ENCODE measurements around the gene RAB33B. TPM values are rescaled to one million over a fixed set of nuclear protein-coding genes. Genes with fewer than 3 reads are reported as not detected.

The RAB33B gene
- total RNA-seq, 1 donor from 2014 or later: 9.8 TPM

DNA sequence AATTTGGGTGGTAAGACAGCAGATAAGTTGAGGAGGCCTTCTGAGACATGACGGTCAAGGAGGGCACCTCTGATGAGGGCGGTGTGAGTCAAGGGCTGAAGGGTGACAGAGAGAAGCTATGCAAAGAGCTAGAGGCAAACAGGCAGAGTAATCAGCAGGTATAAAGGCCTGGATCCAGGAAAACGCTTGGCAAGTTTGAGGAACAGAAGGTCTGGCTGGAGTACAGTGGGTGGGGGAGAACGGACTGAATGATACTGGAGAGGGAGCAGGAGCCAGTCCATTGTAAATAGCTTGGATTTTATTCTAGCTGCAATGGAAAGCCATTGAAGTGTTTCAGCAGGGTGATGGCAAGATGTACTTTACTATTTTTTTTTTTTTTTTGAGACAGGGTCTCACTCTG, 39.3 kb downstream of the RAB33B start:
- no peak for DNase-seq
- no peaks in the 10 kb centered on the region for H3K27me3 ChIP-seq
- TF ChIP-seq CTCF (IDR thresholded peaks at IDR 0.05): no peak
- no peak overlapping the region for H3K4me3 ChIP-seq
- no peaks in the 10 kb centered on the region for H3K36me3 ChIP-seq
- ATAC-seq: no peak
- intact Hi-C loops (cut with DNase I): no loop called here
- no peaks in the 10 kb centered on the region for H3K4me1 ChIP-seq
- no peaks in the 10 kb centered on the region for H3K9me3 ChIP-seq
- H3K27ac ChIP-seq: no peak overlapping the region

DNA sequence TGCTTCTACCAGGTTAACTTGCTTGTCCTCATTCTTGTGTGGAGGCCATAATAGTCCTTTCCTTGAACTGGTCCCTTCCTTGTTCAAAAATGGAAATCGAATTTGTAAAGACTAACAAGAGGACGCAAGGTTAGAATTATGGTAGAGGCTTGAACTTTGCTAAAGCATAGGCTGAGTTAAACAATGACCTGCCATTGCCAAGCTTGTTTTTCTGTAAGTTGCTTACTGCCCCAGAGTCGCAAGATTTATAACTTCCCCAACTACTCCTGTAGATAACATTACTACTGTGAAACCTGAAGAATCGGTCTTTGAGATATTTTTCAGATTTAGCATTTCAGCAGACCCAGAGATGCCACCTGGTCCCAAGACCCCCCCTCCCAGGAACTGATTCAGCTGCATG, 45.3 kb downstream of the RAB33B start:
- Histone ChIP-seq H3K27me3 (no peaks in the 10 kb centered on the region), H3K4me1 (no peaks in the 10 kb centered on the region), H3K4me3 (no peak overlapping the region), H3K27ac (no peak overlapping the region), H3K36me3 (no peaks in the 10 kb centered on the region), H3K9me3 (no peaks in the 10 kb centered on the region)
- TF ChIP-seq CTCF (IDR thresholded peaks at IDR 0.05): no peak
- DNase-seq (no peak), ATAC-seq (no peak)
- intact Hi-C loops (cut with DNase I): no loop called here

GRCh38 chr4:139501117-139501516, 47.2 kb downstream of the RAB33B start:
- H3K9me3 ChIP-seq: no peaks in the 10 kb centered on the region
- no peak overlapping the region for H3K27ac ChIP-seq
- peaks cover 1% of the 10 kb centered on the region for H3K36me3 ChIP-seq
- no peak for ATAC-seq
- no peak overlapping the region for H3K4me3 ChIP-seq
- intact Hi-C loops (cut with DNase I): no loop called here
- no peak for DNase-seq
- H3K4me1 ChIP-seq: no peaks in the 10 kb centered on the region
- no peak for TF ChIP-seq CTCF (IDR thresholded peaks at IDR 0.05)
- no peaks in the 10 kb centered on the region for H3K27me3 ChIP-seq

DNA sequence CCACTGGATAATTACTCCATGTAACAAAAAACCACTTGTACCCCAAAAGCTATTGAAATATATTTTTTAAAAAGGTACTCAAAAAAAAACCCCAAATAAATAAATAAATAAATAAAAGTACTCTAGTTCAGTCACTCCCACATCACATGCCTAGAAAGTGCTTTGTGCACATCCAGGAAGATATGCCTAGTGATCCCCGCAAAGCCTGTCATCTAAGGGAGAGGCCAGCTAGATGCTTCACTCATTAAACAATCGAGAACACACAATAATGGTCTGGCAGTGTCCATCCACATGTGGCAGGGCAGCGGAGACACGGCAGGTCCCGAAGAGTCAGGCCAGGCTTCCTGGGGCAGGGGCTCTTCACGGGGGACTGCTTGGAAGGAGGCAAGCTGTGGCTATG, 47.6 kb downstream of the RAB33B start:
- intact Hi-C loops (cut with DNase I): no loop called here

DNA sequence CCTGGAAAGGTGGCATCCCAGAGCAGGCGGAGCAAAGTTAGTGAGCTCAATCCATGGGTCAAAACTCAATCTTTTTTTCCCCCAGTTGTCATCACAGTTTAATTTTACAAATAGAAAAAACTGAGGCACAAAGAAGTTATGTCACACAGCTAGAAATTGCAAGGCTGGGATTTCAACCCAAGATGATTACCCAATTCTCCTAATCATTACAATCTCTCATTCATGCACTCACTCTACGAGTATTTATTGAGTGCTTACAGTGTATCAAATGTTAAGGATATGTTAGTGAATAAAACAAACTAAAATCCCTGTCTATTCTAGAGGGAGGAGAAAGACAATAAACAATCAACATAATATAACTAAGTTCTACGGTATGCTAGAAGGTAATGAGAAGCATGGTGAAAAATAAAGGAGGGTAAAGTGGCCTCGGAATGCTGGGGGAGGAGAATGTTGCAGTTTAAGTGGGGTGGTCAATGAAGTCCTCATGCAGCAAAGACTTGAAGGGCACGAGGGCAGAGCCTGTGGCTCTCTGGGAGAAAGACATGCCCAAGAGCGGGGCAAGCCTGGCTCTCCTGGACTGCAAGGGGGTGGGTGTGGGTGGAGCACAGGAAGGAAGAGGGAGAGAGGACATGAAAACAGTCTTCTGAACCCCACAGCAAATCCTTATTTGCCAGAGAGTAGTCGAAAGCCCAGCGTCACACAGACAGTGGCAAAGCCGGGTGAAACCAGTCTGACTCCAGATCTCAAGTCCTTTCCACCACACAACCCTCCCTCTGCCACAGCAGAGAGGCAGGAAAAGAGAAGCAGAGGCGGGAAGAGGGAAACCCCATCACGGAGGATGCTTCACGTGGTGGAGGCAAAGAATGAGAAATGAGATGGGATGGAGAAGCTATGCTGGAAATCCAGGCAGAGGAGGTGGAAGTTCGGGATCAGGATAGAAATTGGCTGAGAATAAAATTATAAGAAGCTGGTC, 48.3 kb downstream of the RAB33B start:
- Histone ChIP-seq H3K4me1 (no peaks in the 10 kb centered on the region), H3K27me3 (no peaks in the 10 kb centered on the region), H3K4me3 (no peak overlapping the region), H3K36me3 (peaks cover 9% of the 10 kb centered on the region), H3K9me3 (no peaks in the 10 kb centered on the region), H3K27ac (no peak overlapping the region)
- DNase-seq (no peak), ATAC-seq (peak; percentile 58)
- intact Hi-C loops (cut with DNase I): no loop called here
- TF ChIP-seq CTCF (IDR thresholded peaks at IDR 0.05): no peak

More for the DNA sequence above, 47.6 kb downstream of the RAB33B start:
- peaks cover 5% of the 10 kb centered on the region for H3K36me3 ChIP-seq
- no peaks in the 10 kb centered on the region for H3K9me3 ChIP-seq
- no peak overlapping the region for H3K27ac ChIP-seq
- no peak for ATAC-seq
- no peak overlapping the region for H3K4me3 ChIP-seq
- DNase-seq: no peak
- no peaks in the 10 kb centered on the region for H3K4me1 ChIP-seq
- TF ChIP-seq CTCF (IDR thresholded peaks at IDR 0.05): no peak
- H3K27me3 ChIP-seq: no peaks in the 10 kb centered on the region
